ENCODE measurements around the gene SFN. TPM values are rescaled to one million over a fixed set of nuclear protein-coding genes. Genes with fewer than 3 reads are reported as not detected.

SFN gene
- total RNA-seq, 1 donor from 2014 or later, result 0.36 TPM

DNA sequence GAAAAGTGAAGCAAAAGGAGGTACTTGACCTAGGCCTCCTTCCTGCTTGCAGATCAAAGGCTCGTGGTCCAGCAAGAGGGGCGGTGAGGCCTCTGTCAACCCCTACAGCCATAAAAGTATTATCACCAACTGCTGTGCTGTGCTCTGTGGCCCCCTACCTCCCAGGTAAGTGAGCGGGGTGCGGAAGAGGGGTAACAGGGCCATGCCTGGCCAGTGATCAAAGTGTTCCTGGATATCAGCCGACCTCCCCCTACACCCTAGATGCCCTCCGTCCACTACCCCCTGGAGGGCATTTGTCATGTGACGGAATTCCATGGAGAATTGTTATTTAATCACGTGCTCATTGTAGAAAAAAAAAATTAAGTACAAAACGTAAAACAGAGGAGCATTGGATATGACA lies 10.2 kb upstream of the SFN start:
- Mint-ChIP-seq H3K27ac (no peak overlapping the region), H3K4me1 (ENCODE audit: low read depth) (no peaks in the 10 kb centered on the region), H3K36me3 (ENCODE audit: insufficient read depth) (peaks cover 21% of the 10 kb centered on the region), H3K4me3 (ENCODE audit: low read depth) (no peak overlapping the region), H3K9me3 (ENCODE audit: low read depth) (no peaks in the 10 kb centered on the region), H3K27me3 (no peaks in the 10 kb centered on the region)
- DNase-seq (ENCODE audit: low spot score, unreplicated experiment), result no peak
- TF ChIP-seq, protein P1, sequence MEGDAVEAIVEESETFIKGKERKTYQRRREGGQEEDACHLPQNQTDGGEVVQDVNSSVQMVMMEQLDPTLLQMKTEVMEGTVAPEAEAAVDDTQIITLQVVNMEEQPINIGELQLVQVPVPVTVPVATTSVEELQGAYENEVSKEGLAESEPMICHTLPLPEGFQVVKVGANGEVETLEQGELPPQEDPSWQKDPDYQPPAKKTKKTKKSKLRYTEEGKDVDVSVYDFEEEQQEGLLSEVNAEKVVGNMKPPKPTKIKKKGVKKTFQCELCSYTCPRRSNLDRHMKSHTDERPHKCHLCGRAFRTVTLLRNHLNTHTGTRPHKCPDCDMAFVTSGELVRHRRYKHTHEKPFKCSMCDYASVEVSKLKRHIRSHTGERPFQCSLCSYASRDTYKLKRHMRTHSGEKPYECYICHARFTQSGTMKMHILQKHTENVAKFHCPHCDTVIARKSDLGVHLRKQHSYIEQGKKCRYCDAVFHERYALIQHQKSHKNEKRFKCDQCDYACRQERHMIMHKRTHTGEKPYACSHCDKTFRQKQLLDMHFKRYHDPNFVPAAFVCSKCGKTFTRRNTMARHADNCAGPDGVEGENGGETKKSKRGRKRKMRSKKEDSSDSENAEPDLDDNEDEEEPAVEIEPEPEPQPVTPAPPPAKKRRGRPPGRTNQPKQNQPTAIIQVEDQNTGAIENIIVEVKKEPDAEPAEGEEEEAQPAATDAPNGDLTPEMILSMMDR (IDR thresholded peaks at IDR 0.05; ENCODE audit: unreplicated experiment), result no peak

DNA sequence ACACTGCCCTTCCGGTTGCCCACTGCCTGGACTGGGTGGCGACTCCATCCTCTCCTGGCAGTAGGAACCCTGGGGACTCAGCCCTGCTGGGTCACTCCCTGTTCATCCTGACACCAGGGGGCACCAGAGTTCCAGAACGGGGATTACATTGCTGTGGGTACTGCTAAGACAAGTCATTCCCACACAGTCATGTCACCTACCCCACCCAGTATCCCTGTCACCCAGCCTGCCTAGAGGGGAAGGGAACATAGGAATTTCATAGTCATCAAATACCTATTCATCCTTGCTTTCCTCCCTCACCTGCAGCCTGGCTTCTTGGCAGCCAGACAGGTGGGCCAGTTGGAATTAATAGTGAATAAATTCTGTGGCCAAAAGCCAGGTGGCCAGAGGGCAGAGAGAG lies 9.8 kb upstream of the SFN start:
- TF ChIP-seq, protein P1 (IDR thresholded peaks at IDR 0.05; ENCODE audit: unreplicated experiment), result peak; percentile 86
- no peaks in the 10 kb centered on the region for H3K27me3 Mint-ChIP-seq
- H3K27ac Mint-ChIP-seq, result no peak overlapping the region
- H3K4me3 Mint-ChIP-seq (ENCODE audit: low read depth), result no peak overlapping the region
- H3K36me3 Mint-ChIP-seq (ENCODE audit: insufficient read depth), result peaks cover 19% of the 10 kb centered on the region
- no peaks in the 10 kb centered on the region for H3K4me1 Mint-ChIP-seq (ENCODE audit: low read depth)
- no peaks in the 10 kb centered on the region for H3K9me3 Mint-ChIP-seq (ENCODE audit: low read depth)
- peak; percentile 84 for DNase-seq (ENCODE audit: low spot score, unreplicated experiment)

DNA sequence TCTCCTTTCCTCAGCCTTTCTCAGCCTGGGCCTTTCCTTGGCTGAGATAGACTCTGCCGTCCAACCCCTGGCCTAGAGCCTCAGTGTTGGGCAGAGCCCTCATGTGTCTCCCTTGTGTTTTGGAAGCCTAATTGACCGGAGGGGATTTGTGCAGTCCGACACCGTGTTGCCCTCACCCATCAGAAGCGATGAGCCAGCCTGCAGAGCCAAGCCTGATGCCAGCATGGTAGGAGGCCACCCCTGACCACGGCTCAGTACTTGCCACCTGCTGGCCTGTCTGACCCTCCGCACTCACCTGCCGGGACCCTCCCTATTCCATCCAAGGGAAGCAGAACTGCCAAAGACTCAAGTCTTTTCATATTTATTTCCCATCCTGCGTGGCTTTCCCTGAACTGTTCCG lies 9.3 kb upstream of the SFN start:
- Mint-ChIP-seq H3K9me3 (ENCODE audit: low read depth) (no peaks in the 10 kb centered on the region), H3K36me3 (ENCODE audit: insufficient read depth) (peaks cover 19% of the 10 kb centered on the region), H3K4me1 (ENCODE audit: low read depth) (no peaks in the 10 kb centered on the region), H3K27me3 (no peaks in the 10 kb centered on the region), H3K27ac (no peak overlapping the region), H3K4me3 (ENCODE audit: low read depth) (no peak overlapping the region)
- TF ChIP-seq, protein P1 (IDR thresholded peaks at IDR 0.05; ENCODE audit: unreplicated experiment), result no peak
- no peak for DNase-seq (ENCODE audit: low spot score, unreplicated experiment)

DNA sequence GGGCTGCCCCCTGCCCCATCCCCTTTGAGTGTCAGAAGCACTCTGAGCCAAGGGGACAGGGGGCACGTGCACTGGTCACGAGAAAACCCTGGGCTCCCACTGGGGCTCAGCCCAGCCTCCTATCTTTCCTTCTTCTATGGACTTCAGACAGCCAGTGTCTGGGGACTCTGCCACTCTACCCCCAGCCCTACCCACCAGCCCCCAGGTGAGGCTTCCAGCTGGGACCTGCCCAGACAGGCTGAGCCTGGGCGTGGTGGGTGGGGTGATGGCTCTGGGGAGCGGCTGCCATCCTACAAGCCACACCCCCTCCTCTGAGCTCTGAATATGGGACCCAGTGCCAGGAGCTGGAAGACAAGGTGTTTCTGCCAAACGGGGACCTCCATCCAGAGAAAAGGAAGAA lies 8.0 kb upstream of the SFN start:
- H3K27ac Mint-ChIP-seq, result no peak overlapping the region
- H3K9me3 Mint-ChIP-seq (ENCODE audit: low read depth), result no peaks in the 10 kb centered on the region
- H3K27me3 Mint-ChIP-seq, result no peaks in the 10 kb centered on the region
- no peaks in the 10 kb centered on the region for H3K4me1 Mint-ChIP-seq (ENCODE audit: low read depth)
- H3K4me3 Mint-ChIP-seq (ENCODE audit: low read depth), result no peak overlapping the region
- TF ChIP-seq, protein P1 (IDR thresholded peaks at IDR 0.05; ENCODE audit: unreplicated experiment), result no peak
- DNase-seq (ENCODE audit: low spot score, unreplicated experiment), result no peak
- H3K36me3 Mint-ChIP-seq (ENCODE audit: insufficient read depth), result peaks cover 17% of the 10 kb centered on the region

DNA sequence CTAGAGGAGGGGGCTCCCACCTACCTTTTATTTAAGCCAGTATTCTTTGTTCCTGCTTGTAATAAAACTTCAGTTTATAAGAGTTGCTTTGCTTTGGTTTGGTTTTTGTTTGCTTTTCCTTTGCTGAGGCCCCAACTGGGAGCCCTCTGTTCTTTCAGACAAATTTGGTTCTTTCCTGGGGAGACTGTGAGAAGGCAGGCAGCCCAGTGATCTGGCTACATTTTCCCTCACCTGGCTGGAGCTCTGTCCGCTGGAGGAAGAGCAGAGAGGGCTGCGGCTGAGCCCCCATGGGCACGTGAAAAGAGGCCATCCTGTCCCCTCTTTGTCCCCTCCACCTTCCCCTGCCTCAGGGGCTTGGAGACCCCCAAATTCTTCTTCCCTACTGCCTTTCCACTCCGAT lies 7.3 kb upstream of the SFN start:
- DNase-seq (ENCODE audit: low spot score, unreplicated experiment), result no peak
- H3K9me3 Mint-ChIP-seq (ENCODE audit: low read depth), result no peaks in the 10 kb centered on the region
- no peak overlapping the region for H3K27ac Mint-ChIP-seq
- no peak overlapping the region for H3K4me3 Mint-ChIP-seq (ENCODE audit: low read depth)
- H3K27me3 Mint-ChIP-seq, result no peaks in the 10 kb centered on the region
- H3K36me3 Mint-ChIP-seq (ENCODE audit: insufficient read depth), result peaks cover 16% of the 10 kb centered on the region
- no peaks in the 10 kb centered on the region for H3K4me1 Mint-ChIP-seq (ENCODE audit: low read depth)
- TF ChIP-seq, protein P1 (IDR thresholded peaks at IDR 0.05; ENCODE audit: unreplicated experiment), result no peak

Measured in progenitor cell of endocrine pancreas (in vitro differentiated cells).